PFSK-1 (cell line): ENCODE results near the gene EXD3.

Experiments used
- FOXP2 ChIP-seq: optimal IDR thresholded peaks from 2 replicates; pipeline ENCODE3; 2011; ENCODE audit warnings: borderline replicate concordance, control low read depth, inconsistent platforms; ENCODE audit not compliant: insufficient read depth; ENCODE audit errors: extremely low read length, extremely low read depth
- POLR2AphosphoS5 ChIP-seq: IDR thresholded peaks from 2 replicates; pipeline ENCODE4 v1.6.1; 2012; ENCODE audit warnings: low read depth, mild to moderate bottlenecking, control low read depth, low read length, moderate library complexity
- SIN3A ChIP-seq: IDR thresholded peaks from 2 replicates; pipeline ENCODE4 v1.6.1; 2012; ENCODE audit warnings: mild to moderate bottlenecking, low read length, moderate library complexity, borderline replicate concordance; ENCODE audit not compliant: insufficient read depth
- TAF1 ChIP-seq: IDR thresholded peaks from 2 replicates; pipeline ENCODE4 v1.6.1; 2012; ENCODE audit warnings: low read length, control low read depth, borderline replicate concordance; ENCODE audit not compliant: insufficient read depth
- TF ChIP-seq, protein P1 (sequence below), 2 experiments: IDR thresholded peaks; 2 replicates each; pipeline versions ENCODE4 v1.6.1 to v1.8.0; 2011 to 2012; ENCODE audit warnings: low read depth in 2 of 2, low read length in 2 of 2, control low read depth in 1 of 2, inconsistent platforms in 1 of 2, mild to moderate bottlenecking in 1 of 2, moderate library complexity in 1 of 2; ENCODE audit not compliant: insufficient read depth in 1 of 2

The EXD3 gene

GRCh38 chr9:137270929-137271695 is 151.8 kb downstream of the EXD3 start:
- TF ChIP-seq TAF1 (no peak), POLR2AphosphoS5 (no peak), FOXP2 (no peak), SIN3A (no peak)
- TF ChIP-seq, protein P1, sequence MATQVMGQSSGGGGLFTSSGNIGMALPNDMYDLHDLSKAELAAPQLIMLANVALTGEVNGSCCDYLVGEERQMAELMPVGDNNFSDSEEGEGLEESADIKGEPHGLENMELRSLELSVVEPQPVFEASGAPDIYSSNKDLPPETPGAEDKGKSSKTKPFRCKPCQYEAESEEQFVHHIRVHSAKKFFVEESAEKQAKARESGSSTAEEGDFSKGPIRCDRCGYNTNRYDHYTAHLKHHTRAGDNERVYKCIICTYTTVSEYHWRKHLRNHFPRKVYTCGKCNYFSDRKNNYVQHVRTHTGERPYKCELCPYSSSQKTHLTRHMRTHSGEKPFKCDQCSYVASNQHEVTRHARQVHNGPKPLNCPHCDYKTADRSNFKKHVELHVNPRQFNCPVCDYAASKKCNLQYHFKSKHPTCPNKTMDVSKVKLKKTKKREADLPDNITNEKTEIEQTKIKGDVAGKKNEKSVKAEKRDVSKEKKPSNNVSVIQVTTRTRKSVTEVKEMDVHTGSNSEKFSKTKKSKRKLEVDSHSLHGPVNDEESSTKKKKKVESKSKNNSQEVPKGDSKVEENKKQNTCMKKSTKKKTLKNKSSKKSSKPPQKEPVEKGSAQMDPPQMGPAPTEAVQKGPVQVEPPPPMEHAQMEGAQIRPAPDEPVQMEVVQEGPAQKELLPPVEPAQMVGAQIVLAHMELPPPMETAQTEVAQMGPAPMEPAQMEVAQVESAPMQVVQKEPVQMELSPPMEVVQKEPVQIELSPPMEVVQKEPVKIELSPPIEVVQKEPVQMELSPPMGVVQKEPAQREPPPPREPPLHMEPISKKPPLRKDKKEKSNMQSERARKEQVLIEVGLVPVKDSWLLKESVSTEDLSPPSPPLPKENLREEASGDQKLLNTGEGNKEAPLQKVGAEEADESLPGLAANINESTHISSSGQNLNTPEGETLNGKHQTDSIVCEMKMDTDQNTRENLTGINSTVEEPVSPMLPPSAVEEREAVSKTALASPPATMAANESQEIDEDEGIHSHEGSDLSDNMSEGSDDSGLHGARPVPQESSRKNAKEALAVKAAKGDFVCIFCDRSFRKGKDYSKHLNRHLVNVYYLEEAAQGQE (IDR thresholded peaks at IDR 0.05; ENCODE audit: insufficient read depth in 1 of 2, low read depth in 2 of 2, low read length in 2 of 2): no peak

GRCh38 chr9:137269231-137269772 is 153.7 kb downstream of the EXD3 start:
- TF ChIP-seq, protein P1 (IDR thresholded peaks at IDR 0.05; ENCODE audit: insufficient read depth in 1 of 2, low read depth in 2 of 2, low read length in 2 of 2): no peak
- TF ChIP-seq SIN3A (no peak), FOXP2 (no peak), TAF1 (no peak), POLR2AphosphoS5 (no peak)

GRCh38 chr9:137268538-137269201 is 154.3 kb downstream of the EXD3 start:
- no peak for TF ChIP-seq FOXP2
- TF ChIP-seq, protein P1 (IDR thresholded peaks at IDR 0.05; ENCODE audit: insufficient read depth in 1 of 2, low read depth in 2 of 2, low read length in 2 of 2): no peak
- no peak for TF ChIP-seq TAF1
- no peak for TF ChIP-seq POLR2AphosphoS5
- TF ChIP-seq SIN3A: no peak

- TF ChIP-seq SIN3A (no peak), FOXP2 (no peak), TAF1 (no peak), POLR2AphosphoS5 (no peak)
- TF ChIP-seq, protein P1 (IDR thresholded peaks at IDR 0.05; ENCODE audit: insufficient read depth in 1 of 2, low read depth in 2 of 2, low read length in 2 of 2): no peak
Measured at GRCh38 chr9:137267933-137268355, 155.0 kb downstream of the EXD3 start.
